DND-41 (cell line): ENCODE results near the gene SERGEF.

Source experiments
- ATAC-seq: fragments of 200-7000 bp; cut with Tn5 transposase; 3 replicates; pipeline ENCODE4 v1.9.1; 2021; ENCODE audit warnings: low read depth; ENCODE audit not compliant: insufficient read depth
- DNase-seq: peaks from one replicate; pipeline ENCODE4 v3.0.0-alpha.2; 2020
- H2AFZ ChIP-seq: 2 replicates; pipeline ENCODE4 v1.6.0; 2012; ENCODE audit warnings: low read depth, low read length
- H3K27ac ChIP-seq: 2 replicates; pipeline ENCODE4 v1.5.1; 2012; ENCODE audit warnings: low read length, inconsistent platforms
- H3K27me3 ChIP-seq: fragments of 200-600 bp; sonication (generic); 2 replicates; pipeline ENCODE4 v1.6.0; 2012; ENCODE audit warnings: low read length, mild to moderate bottlenecking, inconsistent platforms; ENCODE audit not compliant: insufficient read depth, poor library complexity
- H3K36me3 ChIP-seq: 2 replicates; pipeline ENCODE4 v1.5.1; 2012; ENCODE audit warnings: low read length, inconsistent platforms; ENCODE audit not compliant: insufficient read depth
- H3K4me1 ChIP-seq: 2 replicates; pipeline ENCODE4 v1.5.1; 2012; ENCODE audit warnings: mild to moderate bottlenecking, low read length; ENCODE audit not compliant: insufficient read depth
- H3K4me2 ChIP-seq: 2 replicates; pipeline ENCODE4 v1.6.0; 2012; ENCODE audit warnings: mild to moderate bottlenecking, moderate library complexity, low read length, inconsistent platforms; ENCODE audit not compliant: insufficient read depth
- H3K4me3 ChIP-seq, 2 experiments: fragments of 200-600 bp in 1 of 2; shearing (Covaris generic) in 1 of 2; 2 replicates each; pipeline ENCODE4 v1.5.1; 2012 to 2016; ENCODE audit warnings: inconsistent platforms in 2 of 2, low read length in 2 of 2, mild to moderate bottlenecking in 2 of 2, low read depth in 1 of 2, moderate library complexity in 1 of 2
- H3K79me2 ChIP-seq: 2 replicates; pipeline ENCODE4 v1.6.0; 2012; ENCODE audit warnings: low read length, inconsistent platforms; ENCODE audit not compliant: insufficient read depth
- H3K9ac ChIP-seq: 2 replicates; pipeline ENCODE4 v1.6.0; 2012; ENCODE audit warnings: low read depth, mild to moderate bottlenecking, inconsistent platforms, low read length, moderate library complexity
- H3K9me3 ChIP-seq: 2 replicates; pipeline ENCODE4 v1.5.1; 2012; ENCODE audit warnings: low read length, moderate library complexity, mild to moderate bottlenecking, inconsistent platforms; ENCODE audit not compliant: insufficient read depth, severe bottlenecking
- H4K20me1 ChIP-seq: 2 replicates; pipeline ENCODE4 v1.6.0; 2012; ENCODE audit warnings: low read length; ENCODE audit not compliant: insufficient read depth
- EZH2 ChIP-seq: IDR thresholded peaks from 3 replicates; pipeline ENCODE4 v1.6.1; 2012; ENCODE audit warnings: borderline replicate concordance, low read depth, mild to moderate bottlenecking, moderate library complexity, low read length, inconsistent platforms; ENCODE audit not compliant: severe bottlenecking
- TF ChIP-seq, protein P1 (sequence below): IDR thresholded peaks from 2 replicates; pipeline ENCODE4 v1.5.1; 2012; ENCODE audit warnings: borderline replicate concordance, low read length, moderate library complexity, mild to moderate bottlenecking; ENCODE audit not compliant: poor library complexity, severe bottlenecking; ENCODE audit errors: extremely low read depth

The SERGEF gene

DNA sequence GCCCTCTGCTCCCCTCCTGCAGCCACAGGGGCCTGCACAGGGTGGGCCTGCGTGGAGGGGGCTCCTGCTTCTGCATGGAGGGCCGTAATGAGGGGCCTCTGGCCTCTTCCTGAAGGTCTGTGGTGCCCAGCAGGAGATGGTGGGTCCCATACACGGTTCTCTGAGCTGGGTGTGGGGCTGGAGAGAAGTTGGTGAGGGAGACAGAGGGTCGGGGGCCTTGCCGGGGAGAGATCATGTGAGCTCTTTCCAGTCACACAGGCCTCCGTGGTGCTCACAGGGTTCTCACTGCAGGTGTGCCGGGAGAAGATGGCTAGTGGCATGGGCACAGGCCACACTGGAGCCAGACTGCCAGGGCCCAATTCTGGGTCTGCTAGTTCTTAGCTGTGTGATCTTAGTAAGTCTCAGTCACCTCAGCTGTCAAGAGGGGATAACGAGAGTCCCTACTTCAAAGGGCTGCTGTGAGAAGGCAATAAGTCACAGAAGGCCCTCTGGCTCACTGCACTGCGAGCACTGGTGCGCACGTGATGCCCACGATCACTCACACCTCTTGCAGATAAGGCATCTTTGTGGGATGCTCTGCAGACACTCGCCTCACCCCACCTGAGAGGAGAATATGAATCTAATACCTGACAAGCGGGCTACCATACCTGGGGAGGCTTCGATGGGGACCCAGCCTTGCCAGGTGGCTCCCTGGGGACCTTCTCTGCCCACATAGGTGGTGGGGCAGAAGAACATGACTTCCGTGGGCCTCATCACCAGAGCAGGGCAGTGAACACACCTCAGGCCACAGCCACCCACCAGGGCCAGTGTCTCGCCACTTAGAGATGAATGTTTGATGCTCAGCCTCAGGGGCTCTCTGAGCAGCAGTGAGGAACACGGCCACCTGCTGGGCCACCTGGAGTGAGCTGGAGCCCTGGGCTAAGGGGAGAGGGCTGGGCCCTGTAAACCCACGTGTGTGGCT, 263.8 kb downstream of the SERGEF start:
- no peak for TF ChIP-seq EZH2
- TF ChIP-seq, protein P1, sequence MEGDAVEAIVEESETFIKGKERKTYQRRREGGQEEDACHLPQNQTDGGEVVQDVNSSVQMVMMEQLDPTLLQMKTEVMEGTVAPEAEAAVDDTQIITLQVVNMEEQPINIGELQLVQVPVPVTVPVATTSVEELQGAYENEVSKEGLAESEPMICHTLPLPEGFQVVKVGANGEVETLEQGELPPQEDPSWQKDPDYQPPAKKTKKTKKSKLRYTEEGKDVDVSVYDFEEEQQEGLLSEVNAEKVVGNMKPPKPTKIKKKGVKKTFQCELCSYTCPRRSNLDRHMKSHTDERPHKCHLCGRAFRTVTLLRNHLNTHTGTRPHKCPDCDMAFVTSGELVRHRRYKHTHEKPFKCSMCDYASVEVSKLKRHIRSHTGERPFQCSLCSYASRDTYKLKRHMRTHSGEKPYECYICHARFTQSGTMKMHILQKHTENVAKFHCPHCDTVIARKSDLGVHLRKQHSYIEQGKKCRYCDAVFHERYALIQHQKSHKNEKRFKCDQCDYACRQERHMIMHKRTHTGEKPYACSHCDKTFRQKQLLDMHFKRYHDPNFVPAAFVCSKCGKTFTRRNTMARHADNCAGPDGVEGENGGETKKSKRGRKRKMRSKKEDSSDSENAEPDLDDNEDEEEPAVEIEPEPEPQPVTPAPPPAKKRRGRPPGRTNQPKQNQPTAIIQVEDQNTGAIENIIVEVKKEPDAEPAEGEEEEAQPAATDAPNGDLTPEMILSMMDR: no peak
- no peak for DNase-seq
- H2AFZ ChIP-seq: no peak overlapping the region
- H3K9me3 ChIP-seq: no peaks in the 10 kb centered on the region
- H3K36me3 ChIP-seq: no peaks in the 10 kb centered on the region
- H3K27ac ChIP-seq: no peak overlapping the region
- no peaks in the 10 kb centered on the region for H3K79me2 ChIP-seq
- H4K20me1 ChIP-seq: 0 out of 2 replicates have a peak, but pooled peaks cover 3% of the 10 kb centered on the region
- peaks cover 6% of the 10 kb centered on the region for H3K27me3 ChIP-seq
- ATAC-seq: no peak
- H3K4me2 ChIP-seq: no peak overlapping the region
- H3K4me3 ChIP-seq: no peak overlapping the region
- H3K4me1 ChIP-seq: no peaks in the 10 kb centered on the region
- H3K9ac ChIP-seq: no peak overlapping the region

DNA sequence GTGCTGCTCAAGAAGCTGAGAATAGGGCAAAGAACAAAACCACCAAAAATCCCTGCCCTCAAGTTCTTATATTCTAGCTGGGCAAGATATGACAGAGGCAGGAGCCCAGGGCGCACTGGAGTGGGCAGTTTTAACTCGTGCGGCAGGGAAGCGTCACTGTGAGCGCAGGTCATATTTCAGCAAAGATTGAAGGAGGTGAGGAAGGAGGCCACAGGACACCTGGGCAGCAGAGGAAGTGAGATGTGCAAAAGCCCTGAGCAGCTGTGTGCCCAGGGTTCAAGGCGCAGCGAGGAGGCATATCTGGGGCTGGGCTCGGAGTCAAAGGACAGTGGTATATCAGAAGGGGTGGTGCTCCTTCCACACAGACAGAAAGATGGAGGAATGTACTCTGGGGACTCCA, 264.8 kb downstream of the SERGEF start:
- ATAC-seq: no peak
- no peak overlapping the region for H3K4me2 ChIP-seq
- H3K36me3 ChIP-seq: no peaks in the 10 kb centered on the region
- H2AFZ ChIP-seq: no peak overlapping the region
- H3K9me3 ChIP-seq: no peaks in the 10 kb centered on the region
- H3K4me3 ChIP-seq: no peak overlapping the region
- no peaks in the 10 kb centered on the region for H3K79me2 ChIP-seq
- peaks cover 6% of the 10 kb centered on the region for H3K27me3 ChIP-seq
- DNase-seq: no peak
- H3K27ac ChIP-seq: no peak overlapping the region
- TF ChIP-seq, protein P1: no peak
- no peak for TF ChIP-seq EZH2
- H4K20me1 ChIP-seq: 0 out of 2 replicates have a peak, but pooled peaks cover 3% of the 10 kb centered on the region
- no peak overlapping the region for H3K9ac ChIP-seq
- H3K4me1 ChIP-seq: no peaks in the 10 kb centered on the region

- Histone ChIP-seq H3K79me2 (no peaks in the 10 kb centered on the region), H3K4me1 (no peaks in the 10 kb centered on the region), H3K9me3 (no peaks in the 10 kb centered on the region), H2AFZ (no peak overlapping the region), H3K4me3 (no peak overlapping the region), H4K20me1 (0 out of 2 replicates have a peak, but pooled peaks cover 3% of the 10 kb centered on the region), H3K27me3 (peaks cover 6% of the 10 kb centered on the region), H3K4me2 (no peak overlapping the region), H3K27ac (no peak overlapping the region), H3K36me3 (no peaks in the 10 kb centered on the region), H3K9ac (no peak overlapping the region)
- TF ChIP-seq, protein P1: no peak
- no peak for TF ChIP-seq EZH2
- ATAC-seq: no peak
- DNase-seq: no peak
Measured at GRCh38 chr11:17747131-17747955, 265.5 kb downstream of the SERGEF start.
